Smooth muscle cell of the brain vasculature (primary cell): Measurements from ENCODE around the gene KLC1.
"Not testable (repeated sequence)": the region's sequence is repeated elsewhere in the genome, so short reads cannot be mapped to it uniquely, and the experiment has no call there.

ENCODE experiments used
- DNase-seq: peaks from one replicate; pipeline ENCODE4 v3.0.0-alpha.2; 2012; ENCODE audit warnings: low read depth, low spot score

KLC1 gene

DNA sequence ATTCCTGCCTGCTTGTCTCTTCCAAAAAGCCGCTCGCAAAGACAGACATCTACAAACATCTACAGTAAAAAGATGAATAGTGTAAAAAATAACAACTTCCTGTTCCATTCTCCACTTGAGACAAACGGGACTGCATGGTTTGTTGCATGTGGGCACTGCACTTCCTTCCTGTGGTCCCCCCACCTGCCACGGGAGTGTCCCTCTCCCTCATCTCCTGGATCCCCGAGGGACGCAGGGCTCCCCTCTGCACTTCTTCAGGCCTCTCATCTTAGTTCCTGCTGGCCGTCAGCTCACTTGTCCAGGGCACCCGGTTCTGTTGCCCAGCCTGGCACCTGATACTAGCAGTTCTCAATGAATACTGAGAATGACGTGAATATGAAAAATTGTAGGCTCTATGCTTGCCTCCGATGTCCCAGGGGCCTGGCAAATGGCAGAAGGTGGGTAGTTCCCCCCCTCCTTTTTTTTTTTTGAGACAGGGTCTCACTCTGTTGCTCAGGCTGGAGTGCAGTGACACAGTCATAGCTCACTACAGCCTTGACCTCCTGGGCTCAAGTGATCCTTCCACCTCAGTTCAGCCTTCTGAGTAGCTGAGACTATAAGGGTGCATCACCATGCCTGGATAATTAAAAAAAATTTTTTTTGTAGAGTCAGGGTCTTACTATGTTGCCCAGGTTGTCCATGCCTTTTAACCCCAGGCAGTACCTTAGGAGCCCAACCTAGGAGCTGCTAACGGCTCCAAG lies 3.5 kb upstream of the KLC1 start:
- DNase-seq = no peak

DNA sequence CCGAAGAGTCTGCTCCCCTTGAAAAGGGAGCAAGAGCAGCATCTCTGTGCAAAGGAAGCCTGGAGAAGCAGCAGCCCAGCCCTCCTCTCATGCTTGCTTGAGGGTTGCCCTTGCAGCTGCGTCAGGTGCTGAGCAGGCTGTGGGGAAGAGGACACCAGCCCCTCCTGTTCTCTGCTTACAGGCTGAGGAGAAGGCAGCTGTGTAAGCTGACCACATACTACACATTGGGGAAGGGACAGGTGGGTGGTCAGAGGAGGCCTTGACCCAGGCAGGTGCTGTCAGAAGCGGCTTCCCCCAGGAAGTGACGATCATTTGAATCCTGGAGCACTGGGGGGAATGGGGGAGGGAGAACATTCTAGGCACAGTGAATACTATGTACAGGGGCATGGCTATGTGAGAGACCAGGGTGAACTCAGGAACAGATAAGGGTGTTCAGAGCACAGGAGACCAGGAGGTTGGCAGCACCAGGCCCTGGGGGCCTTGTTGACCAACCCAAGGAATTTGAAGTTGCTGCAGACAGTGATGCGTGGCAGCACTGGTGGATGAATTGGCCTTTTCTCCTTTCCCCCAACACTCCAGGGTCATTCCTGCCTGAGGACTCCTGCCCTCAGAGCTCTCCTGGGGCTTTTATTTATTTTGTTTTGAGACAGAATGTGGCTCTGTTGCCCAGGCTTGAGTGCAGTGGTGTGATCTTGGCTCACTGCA lies 2.7 kb upstream of the KLC1 start:
- no peak for DNase-seq

DNA sequence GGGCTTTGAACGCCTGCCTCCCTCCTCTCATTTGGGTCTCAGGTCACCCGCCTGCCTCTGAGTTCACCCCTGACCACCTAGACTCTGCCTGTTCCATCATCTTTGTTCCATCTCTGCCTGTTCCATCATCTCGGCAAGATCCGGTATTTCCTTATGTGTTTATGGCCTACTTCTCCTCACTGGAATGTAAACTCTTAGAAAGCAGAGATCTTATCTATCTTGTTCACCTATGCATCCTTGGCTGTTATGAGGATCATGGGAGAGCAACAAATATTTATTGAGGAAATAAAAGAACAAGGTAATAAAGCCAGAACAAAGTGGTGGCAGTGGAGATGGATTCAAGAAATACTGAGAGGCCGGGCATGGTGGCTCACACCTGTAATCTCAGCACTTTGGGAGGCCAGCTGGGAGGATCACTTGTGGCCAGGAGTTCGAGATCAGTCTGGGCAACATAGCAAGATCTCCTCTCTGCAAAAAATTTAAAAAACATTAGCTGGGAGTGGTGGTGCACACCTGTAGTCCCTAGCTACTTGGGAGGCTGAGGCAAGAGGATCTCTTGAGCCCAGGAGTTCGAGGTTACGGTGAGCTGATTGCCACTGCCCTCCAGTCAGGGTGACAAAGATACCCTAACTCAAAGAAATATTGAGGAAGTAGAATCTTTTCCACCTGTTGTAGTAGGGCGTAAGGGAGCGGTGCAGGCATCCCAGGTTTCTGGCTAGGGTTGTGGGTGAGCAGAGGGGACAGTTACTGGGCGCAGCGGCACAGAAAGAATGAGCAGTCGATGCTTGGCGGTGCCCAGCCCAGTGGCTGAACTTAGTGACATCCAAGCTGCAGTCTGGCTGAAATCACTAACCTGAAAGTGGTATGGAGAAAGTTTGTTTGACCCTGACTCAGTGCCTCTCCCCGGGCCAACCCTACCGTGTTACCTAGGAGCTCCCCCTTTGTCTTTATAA lies 1.7 kb upstream of the KLC1 start:
- DNase-seq = no peak

DNA sequence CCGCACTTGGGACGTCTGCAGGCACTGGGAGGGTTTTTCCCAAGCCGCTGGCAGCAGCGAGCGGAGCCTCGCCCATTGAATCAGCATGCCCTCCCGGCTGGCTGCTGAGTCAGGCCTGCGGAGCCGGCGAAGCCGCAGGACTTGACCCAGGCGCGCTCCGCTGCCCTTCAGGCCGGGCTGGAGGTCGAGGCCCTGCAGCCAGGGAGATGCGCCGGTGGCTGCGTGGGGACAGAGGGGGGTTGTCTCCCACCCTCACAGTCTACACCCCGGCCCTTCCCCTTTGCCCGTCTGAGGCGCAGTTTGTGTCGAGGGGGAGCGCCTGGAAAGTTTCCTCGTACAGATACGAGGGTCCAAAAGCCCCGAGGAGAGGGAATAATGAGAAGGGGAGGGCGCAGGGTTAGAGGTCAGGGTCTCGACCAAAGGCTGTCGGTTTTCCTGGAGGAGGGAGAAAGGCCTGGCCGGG lies 759 bp upstream of the KLC1 start:
- DNase-seq = no peak

DNA sequence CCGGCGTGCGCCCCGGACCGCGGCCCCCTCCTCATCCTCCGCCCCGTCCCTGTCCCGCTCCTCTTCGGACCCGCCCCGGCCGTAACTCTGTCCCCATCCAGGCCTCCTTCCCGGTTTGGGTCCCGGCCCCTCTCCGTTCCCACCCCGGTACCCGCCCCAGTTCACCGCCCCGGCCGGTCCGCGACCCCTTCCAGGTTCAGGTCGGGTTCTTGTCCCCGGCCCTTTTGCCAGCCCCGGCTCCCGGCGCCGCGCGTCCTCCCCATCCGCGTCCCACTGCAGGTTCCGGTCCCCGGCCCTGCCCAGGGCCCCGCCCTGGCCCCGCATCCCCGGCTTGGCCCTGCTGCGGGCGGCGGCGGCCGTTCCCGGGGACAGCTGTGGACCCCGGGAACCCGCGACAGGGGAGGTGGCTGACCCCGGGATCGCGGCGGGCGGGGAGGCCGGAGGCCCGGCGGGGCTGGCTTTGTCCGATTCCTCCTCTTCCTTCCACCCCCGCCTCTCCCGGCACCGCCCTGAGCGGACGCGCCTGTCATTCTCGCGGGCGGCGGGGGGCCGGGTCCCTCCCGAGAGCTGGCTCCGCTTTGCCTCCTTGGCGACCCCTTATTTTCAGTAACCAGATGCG lies 601 bp downstream of the KLC1 start:
- DNase-seq = no peak

DNA sequence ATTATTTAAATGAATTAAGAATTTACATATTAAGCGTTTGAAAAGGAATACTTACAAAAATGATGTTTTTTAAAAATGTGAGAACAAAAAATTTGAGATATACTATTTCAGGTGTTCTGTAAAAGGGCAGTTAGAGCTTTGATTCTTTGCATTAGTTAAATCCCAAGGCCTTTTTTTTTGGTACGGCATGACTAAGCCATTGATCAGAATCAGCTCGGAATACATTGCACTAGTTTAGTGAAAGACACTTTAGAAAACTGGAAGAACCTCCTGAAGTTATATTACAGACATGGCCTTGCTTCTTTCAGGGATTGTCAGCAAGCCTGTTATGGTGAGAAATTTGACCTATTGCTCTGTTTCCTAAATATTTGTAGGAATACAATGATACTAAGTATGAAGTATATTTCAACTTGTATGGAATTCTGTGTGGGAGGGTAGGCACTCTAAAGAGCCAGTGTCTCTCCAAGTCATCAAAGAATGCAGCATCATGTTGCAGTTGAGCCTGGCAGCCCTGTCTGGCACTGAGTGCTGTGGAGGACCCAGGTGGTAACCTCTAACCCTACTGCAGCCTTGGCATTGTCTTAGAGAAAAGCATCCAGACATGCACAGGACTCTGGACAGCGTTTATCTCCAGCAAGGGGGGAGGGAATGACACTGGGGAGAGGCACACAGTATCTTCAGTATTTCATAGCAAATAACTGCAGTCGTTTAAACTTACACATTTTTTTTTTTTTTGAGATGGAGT lies 1.5 kb downstream of the KLC1 start:
- DNase-seq = no peak

DNA sequence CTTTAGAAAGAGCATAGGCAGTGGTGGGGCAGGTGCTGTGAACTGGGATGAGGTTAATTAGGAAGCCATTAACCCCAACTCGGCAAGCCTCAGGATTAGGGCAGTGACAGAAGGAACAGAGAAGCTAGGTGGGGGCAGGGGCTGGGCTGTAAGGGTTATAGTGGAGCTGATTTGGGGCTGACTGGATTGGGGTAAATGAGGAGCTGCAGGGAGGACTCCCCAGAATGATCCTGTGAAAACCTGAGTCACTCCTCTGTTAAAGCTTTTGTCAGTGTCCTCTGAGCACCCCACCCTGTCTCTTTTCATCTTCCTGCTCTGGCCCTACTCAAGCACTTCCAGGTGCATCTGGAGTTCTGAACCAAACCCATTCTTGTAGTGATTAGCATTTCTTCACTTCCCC lies 4.4 kb downstream of the KLC1 start:
- DNase-seq = no peak

DNA sequence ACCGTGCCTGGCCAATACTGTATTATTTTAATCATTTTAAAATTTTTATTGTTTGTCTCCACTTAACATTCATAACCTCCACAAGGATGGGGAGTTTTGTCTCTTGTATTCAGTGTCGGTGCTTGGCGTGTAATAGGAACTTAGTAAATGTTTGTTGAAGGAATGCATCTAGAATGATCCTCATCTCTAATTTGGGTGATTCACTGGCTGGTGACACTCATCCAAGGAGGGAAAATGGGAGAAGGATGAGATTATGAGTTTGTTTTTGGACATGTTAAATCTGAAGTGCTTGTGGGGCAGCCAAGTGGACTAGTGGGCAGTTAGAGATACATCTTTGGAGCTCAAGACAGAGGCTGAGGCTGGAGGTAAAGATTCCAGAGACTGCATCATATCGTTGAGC lies 5.1 kb downstream of the KLC1 start:
- DNase-seq = no peak

DNA sequence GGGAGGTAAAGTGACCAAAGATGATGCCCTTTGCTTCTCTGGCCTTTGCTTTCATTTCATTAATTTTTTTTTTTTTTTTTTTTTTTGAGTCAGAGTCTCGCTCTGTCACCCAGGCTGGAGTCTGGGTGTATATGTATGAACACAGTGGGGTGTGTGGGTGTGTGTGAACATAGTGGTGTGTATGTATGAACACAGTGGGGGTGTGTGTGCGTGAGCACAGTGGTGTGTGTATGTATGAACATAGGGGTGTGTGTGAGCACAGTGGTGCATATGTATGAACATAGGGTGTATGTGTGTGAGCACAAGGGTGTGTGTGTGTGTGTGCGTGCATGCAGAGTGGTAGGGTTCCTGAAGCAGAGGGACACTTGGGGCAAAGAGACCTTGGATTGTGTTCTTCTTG lies 9.6 kb downstream of the KLC1 start:
- DNase-seq = no peak

DNA sequence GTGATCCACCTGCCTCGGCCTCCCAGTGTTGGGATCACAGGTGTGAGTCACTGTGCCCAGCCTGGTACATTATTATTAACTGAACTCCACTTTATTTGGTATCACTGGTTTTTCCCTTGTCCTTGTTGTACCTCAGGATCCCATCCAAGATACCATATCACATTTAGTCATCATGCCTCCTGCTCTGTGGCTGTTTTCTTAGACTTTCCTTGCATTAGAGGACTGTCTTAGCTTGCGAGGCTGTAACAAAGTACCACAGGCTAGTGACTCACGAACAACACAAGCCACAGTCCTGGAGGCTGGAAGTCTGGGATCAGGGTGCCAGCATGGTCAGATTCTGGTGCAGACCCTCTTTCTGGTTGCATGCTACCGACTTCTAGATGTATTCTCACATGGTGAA lies 12.2 kb downstream of the KLC1 start:
- no peak for DNase-seq

DNA sequence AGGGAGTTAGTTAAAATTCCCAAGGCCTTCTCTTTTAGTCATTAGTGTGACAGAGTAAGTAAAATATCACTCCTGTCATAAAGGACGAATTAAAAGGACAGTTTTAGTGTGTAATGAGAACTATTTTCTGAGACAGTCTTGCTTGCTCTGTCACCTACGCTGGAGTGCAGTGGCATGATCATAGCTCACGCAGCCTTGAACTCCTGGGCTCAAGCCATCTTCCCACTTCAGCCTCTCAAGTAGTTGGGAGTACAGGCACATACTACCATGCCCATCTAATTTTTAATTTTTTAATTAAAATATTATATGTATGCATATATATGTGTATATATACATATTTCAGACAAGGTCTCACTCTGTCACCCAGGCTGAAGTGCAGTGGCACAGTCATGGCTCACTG lies 17.2 kb downstream of the KLC1 start:
- DNase-seq = no peak

DNA sequence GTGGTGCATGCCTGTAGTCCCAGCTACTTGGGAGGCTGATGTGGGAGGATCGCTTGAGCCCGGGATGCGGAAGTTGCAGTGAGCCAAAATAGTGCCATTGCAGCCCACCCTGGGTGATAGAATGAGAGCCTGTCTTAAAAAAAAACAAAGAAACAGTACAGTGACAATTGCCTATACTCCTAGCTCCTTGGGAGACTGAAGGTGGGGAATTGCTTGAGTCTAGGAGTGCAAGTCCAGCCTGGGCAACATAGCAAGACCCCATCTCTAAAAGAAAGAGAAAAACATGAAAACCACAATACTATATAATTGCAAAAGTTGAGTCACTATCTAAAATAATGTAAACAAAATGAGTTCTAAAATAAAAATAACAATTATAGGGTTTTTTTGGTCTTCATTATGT lies 20.0 kb downstream of the KLC1 start:
- DNase-seq = no peak

DNA sequence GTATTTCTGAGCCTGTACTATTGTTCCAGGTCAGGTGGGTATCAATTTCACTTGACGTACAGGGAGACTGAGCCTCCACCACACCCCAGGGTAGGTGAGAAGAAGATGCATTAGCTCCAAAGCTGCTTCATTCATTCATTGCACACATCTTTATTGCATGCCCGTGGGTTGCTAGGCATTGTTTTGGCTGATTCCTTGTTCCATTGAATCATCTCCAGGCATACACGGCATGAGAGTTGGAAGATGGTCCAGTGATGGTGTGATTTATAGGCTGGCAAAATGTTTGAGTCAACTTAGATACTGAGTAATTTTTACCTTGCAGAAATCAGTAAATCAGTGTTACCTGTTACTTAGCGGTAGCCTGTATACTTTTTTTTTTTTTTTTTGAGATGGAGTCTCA lies 21.2 kb downstream of the KLC1 start:
- no peak for DNase-seq

DNA sequence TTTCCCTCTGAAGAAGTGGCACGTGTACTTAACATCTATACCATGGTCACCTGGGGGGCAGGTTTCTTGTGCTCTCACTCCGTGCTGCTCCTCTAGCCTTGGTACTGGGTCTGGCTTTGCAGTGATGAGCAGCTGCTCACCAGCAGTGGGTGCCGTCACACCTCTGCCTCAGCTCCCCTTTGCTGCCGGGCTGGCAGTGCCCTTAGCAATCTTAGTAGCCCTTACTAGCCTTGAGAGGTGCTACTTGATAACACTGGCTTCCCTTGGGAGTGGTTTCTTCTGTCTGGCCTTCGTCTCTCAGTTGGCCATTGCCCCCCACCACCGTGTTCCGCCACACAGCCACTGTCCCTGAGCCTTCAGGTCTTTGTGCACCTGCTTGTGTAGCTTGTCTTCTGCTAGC lies 22.6 kb downstream of the KLC1 start:
- DNase-seq = no peak

DNA sequence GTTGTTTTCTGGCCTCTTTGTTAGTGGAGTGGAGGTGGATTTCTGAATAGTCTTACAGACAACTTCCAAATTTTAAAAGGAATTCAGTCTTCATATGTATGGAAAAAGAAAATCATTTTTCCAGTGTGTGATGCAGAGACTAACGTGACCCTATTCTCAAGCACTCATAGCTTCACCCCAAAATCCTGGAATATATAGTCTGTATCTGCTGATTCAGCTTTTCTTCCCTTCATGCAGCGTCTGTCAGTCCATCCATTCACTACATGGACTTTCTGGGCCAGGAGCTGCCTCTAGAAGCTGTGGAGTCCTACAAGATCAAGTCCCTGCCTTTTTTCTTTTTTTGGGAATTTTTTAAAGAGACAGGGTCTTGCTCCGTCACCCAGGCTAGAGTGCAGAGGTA lies 23.8 kb downstream of the KLC1 start:
- DNase-seq = no peak

DNA sequence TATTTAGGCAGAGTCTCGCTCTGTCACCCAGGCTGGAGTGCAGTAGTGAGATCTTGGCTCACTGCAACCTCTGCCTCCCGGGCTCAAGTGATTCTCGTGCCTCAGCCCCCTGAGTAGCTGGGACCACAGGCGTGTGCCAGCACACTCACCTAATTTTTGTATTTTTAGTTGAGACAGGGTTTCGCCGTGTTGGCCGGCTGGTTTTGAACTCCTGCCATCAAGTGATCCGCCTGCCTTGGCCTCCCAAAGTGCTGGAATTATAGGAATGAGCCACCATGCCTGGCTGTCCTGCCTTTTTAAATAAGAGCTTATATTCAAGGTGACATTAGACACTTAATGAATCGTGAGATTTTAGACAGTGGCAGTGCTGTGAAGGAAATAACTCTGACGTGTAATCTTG lies 24.3 kb downstream of the KLC1 start:
- DNase-seq = not testable (repeated sequence)

DNA sequence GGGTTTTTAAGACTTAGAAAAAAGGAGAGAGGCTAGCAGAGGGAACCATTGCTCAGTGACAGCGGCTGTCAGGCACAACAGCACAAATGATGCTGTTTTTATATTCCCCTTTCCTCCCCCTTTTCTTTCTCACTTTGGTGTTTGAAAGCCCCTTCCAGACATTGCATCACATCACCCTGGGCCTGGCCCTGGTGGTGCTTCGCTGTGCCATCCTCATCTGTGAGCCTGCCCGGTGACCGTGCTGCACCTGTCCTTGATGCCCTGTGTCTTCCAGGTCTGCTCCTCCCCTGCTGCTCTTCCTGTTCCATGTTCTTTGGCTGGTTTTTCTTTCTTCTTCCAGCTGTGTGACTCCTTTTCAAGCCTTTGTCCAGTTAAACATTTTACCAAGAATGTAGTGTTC lies 24.8 kb downstream of the KLC1 start:
- no peak for DNase-seq

DNA sequence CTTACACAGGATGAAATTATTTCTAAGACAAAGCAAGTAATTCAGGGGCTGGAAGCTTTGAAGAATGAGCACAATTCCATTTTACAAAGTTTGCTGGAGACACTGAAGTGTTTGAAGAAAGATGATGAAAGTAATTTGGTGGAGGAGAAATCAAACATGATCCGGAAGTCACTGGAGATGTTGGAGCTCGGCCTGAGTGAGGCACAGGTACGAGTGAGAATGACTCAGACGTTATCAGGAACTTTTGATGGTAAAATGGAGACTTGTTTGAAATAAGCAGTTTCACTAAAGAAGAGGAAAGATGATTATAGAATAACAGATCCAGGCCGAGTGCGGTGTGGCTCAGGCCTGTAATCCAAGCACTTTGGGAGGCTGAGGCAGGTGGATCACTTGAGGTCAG lies 25.6 kb downstream of the KLC1 start:
- no peak for DNase-seq

DNA sequence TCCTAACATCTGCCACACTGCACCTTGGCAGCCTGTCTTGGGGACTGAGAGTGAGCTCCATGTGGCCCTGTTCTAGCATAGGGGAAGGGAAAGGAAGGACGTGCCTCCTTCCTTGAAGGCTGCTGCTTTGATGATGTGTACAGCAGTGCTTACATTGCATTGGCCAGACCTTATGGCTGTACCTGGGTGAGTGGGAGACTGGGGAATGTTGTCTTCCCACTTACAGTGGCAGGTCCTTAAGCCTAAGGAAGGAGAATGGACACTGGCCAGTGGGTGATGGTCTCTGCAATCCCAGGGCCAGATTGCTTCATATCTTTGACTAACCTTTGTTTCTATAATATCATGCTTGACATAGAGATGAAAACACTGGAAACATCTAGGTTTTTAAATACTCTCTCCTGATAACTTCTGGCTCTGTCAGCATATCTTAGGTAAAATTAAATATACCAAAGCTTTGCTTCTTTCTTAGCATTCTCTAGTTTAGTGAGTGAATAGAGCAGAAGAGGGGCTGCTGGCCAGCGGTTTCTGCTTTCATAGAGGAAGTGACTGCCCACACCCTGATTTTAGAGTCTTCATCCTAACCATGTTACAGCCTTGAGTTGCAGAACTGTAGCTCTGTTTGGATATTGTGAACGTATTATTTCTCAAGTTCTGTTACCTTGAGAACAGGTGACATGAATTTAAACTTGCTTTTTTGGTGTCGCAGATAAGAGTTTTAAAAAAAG lies 27.2 kb downstream of the KLC1 start:
- no peak for DNase-seq

DNA sequence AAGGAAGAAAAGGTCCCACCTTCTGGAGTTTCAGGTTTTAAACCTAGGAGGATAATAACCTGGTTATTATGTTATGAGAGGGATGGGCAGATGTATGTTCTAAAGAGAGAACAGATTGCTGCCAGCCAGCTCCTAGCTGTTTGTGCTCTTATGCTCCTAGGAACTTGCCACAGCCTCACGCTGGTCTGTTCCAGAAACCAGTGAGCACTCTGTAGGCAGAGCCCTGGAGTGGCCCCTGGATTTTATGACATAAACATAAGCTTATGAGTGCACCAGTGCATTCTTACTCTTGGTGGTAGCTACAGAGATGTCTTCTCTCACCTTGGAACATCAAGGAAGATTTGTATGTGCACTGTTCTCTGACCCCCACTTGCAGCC lies 27.7 kb downstream of the KLC1 start:
- no peak for DNase-seq

DNA sequence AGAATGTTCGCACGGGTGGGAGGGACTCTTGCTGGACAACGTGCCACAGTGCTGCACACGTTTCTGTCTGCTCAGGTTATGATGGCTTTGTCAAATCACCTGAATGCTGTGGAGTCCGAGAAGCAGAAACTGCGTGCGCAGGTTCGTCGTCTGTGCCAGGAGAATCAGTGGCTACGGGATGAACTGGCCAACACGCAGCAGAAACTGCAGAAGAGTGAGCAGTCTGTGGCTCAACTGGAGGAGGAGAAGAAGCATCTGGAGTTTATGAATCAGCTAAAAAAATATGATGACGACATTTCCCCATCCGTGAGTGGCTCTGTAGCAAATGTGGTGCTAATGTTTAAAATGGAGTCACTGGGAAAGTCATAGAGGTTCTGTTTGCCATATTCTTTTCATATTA lies 28.5 kb downstream of the KLC1 start:
- no peak for DNase-seq
